Astrocyte of the cerebellum (primary cell): Measurements from ENCODE around the gene GHITM.
"Not testable (repeated sequence)": the region's sequence is repeated elsewhere in the genome, so short reads cannot be mapped to it uniquely, and the experiment has no call there.

Experiments
- DNase-seq: peaks from one replicate; pipeline ENCODE4 v3.0.0-alpha.2; 2011; ENCODE audit warnings: low read depth
- H3K4me3 ChIP-seq: 2 replicates; pipeline ENCODE4 v1.5.1; 2011; ENCODE audit warnings: mild to moderate bottlenecking, low read depth, low read length, moderate library complexity
- CTCF ChIP-seq: IDR thresholded peaks from 2 replicates; pipeline ENCODE4 v1.5.1; 2012; ENCODE audit warnings: low read length, low read depth, moderate library complexity, mild to moderate bottlenecking; ENCODE audit errors: missing control alignments
- in situ Hi-C: cut with HindIII; loops from 2 replicates; pipeline ENCODE4 v1.10.0; 2017; ENCODE audit warnings: low sequenced_read_pairs

The GHITM gene

GRCh38 chr10:84139126-84140035 is at the start of gene GHITM:
GHITM (plus strand) TSS chr10:84139509; CDS start chr10:84141501, 1,992 bp downstream.
- in situ Hi-C loops, result no loop called here
- peak; percentile 49 for TF ChIP-seq CTCF
- DNase-seq, result peak; percentile 98
- peak within 1 kb of the TSS; percentile 83 for H3K4me3 ChIP-seq

GRCh38 chr10:84095811-84096497 is 43.4 kb upstream of the GHITM start:
- TF ChIP-seq CTCF, result no peak
- no peak overlapping the region for H3K4me3 ChIP-seq
- no peak for DNase-seq
- in situ Hi-C loops, result no loop called here

- in situ Hi-C loops, result no loop called here
- peak; percentile 49 for TF ChIP-seq CTCF
- DNase-seq, result peak; percentile 9
- H3K4me3 ChIP-seq, result no peak overlapping the region
Observed at GRCh38 chr10:84097787-84098353, 41.4 kb upstream of the GHITM start.

GRCh38 chr10:84098667-84099066 is 40.6 kb upstream of the GHITM start:
- DNase-seq, result no peak
- no peak overlapping the region for H3K4me3 ChIP-seq
- TF ChIP-seq CTCF, result no peak
- in situ Hi-C loops, result no loop called here

GRCh38 chr10:84101042-84101441 is 38.3 kb upstream of the GHITM start:
- no peak for TF ChIP-seq CTCF
- in situ Hi-C loops, result no loop called here

GRCh38 chr10:84108797-84109196 is 30.5 kb upstream of the GHITM start:
- no peak for TF ChIP-seq CTCF
- in situ Hi-C loops, result no loop called here
- H3K4me3 ChIP-seq, result no peak overlapping the region
- no peak for DNase-seq

More at GRCh38 chr10:84101042-84101441, 38.3 kb upstream of the GHITM start:
- no peak overlapping the region for H3K4me3 ChIP-seq
- DNase-seq, result no peak

GRCh38 chr10:84109772-84110171 is 29.5 kb upstream of the GHITM start:
- H3K4me3 ChIP-seq, in situ Hi-C loops, DNase-seq: not testable (repeated sequence)

- H3K4me3 ChIP-seq, DNase-seq, in situ Hi-C loops: not testable (repeated sequence)
Observed at GRCh38 chr10:84113468-84113867, 25.8 kb upstream of the GHITM start.
